Rectal smooth muscle tissue (tissue), 1 donor: ENCODE results near the gene NLK.
A peak's percentile ranks its signal among the peaks of the same experiment; 100 is the strongest.
"Not testable (repeated sequence)": the region's sequence is repeated elsewhere in the genome, so short reads cannot be mapped to it uniquely, and the experiment has no call there.

Experiments
- H3K27ac ChIP-seq: one replicate; pipeline ENCODE4 v1.7.0; 2013; ENCODE audit warnings: low read depth, low read length, inconsistent platforms
- H3K27me3 ChIP-seq: one replicate; pipeline ENCODE4 v1.7.0; 2013; ENCODE audit warnings: low read length; ENCODE audit not compliant: control insufficient read depth, insufficient read depth
- H3K36me3 ChIP-seq: one replicate; pipeline ENCODE4 v1.7.0; 2013; ENCODE audit warnings: low read length; ENCODE audit not compliant: control insufficient read depth, insufficient read depth
- H3K4me1 ChIP-seq: one replicate; pipeline ENCODE4 v1.7.0; 2013; ENCODE audit warnings: low read length; ENCODE audit not compliant: control insufficient read depth, insufficient read depth
- H3K4me3 ChIP-seq: one replicate; pipeline ENCODE4 v1.7.0; 2013; ENCODE audit warnings: low read length
- H3K9ac ChIP-seq: one replicate; pipeline ENCODE4 v1.7.0; 2013; ENCODE audit warnings: low read length

Gene NLK

GRCh38 chr17:28018439-28019070, 23.9 kb upstream of the NLK start:
- H3K4me3 ChIP-seq = no peak overlapping the region
- H3K36me3 ChIP-seq = no peaks in the 10 kb centered on the region
- H3K27ac ChIP-seq = no peak overlapping the region
- H3K27me3 ChIP-seq = no peaks in the 10 kb centered on the region
- H3K9ac ChIP-seq = no peak overlapping the region
- no peaks in the 10 kb centered on the region for H3K4me1 ChIP-seq

- Histone ChIP-seq H3K4me1 (no peaks in the 10 kb centered on the region), H3K27me3 (no peaks in the 10 kb centered on the region), H3K9ac (no peak overlapping the region), H3K27ac (no peak overlapping the region), H3K4me3 (no peak overlapping the region), H3K36me3 (no peaks in the 10 kb centered on the region)
These were observed 22.0 kb upstream of the NLK start for GRCh38 chr17:28020515-28020914.

- H3K27ac ChIP-seq = no peak overlapping the region
- no peak overlapping the region for H3K9ac ChIP-seq
These were observed 13.4 kb upstream of the NLK start for GRCh38 chr17:28029044-28029443.

GRCh38 chr17:28030386-28030785, 12.1 kb upstream of the NLK start:
- Histone ChIP-seq H3K9ac (no peak overlapping the region), H3K27me3 (no peaks in the 10 kb centered on the region), H3K4me1 (no peaks in the 10 kb centered on the region), H3K27ac (no peak overlapping the region), H3K36me3 (no peaks in the 10 kb centered on the region), H3K4me3 (no peak overlapping the region)

More at GRCh38 chr17:28029044-28029443, 13.4 kb upstream of the NLK start:
- H3K4me3 ChIP-seq = no peak overlapping the region
- H3K4me1 ChIP-seq = no peaks in the 10 kb centered on the region
- H3K36me3 ChIP-seq = no peaks in the 10 kb centered on the region
- no peaks in the 10 kb centered on the region for H3K27me3 ChIP-seq

GRCh38 chr17:28031174-28031573, 11.3 kb upstream of the NLK start:
- Histone ChIP-seq H3K4me1 (no peaks in the 10 kb centered on the region), H3K4me3 (no peak overlapping the region), H3K27ac (no peak overlapping the region), H3K9ac (no peak overlapping the region), H3K27me3 (no peaks in the 10 kb centered on the region), H3K36me3 (no peaks in the 10 kb centered on the region)

- H3K4me3 ChIP-seq = no peak overlapping the region
- H3K27ac ChIP-seq = no peak overlapping the region
- H3K4me1 ChIP-seq = no peaks in the 10 kb centered on the region
- H3K27me3 ChIP-seq = no peaks in the 10 kb centered on the region
- no peak overlapping the region for H3K9ac ChIP-seq
- H3K36me3 ChIP-seq = no peaks in the 10 kb centered on the region
These were observed 8.3 kb upstream of the NLK start for GRCh38 chr17:28033972-28034714.

- H3K36me3 ChIP-seq, H3K27me3 ChIP-seq, H3K4me3 ChIP-seq, H3K27ac ChIP-seq, H3K9ac ChIP-seq, H3K4me1 ChIP-seq: not testable (repeated sequence)
These were observed 7.0 kb upstream of the NLK start for GRCh38 chr17:28035452-28035851.

- H3K36me3 ChIP-seq, H3K27me3 ChIP-seq, H3K4me1 ChIP-seq, H3K4me3 ChIP-seq, H3K27ac ChIP-seq, H3K9ac ChIP-seq: not testable (repeated sequence)
These were observed 6.6 kb upstream of the NLK start for GRCh38 chr17:28035884-28036283.

- no peak overlapping the region for H3K4me3 ChIP-seq
- H3K27me3 ChIP-seq = no peaks in the 10 kb centered on the region
- peaks cover 3% of the 10 kb centered on the region for H3K4me1 ChIP-seq
- no peak overlapping the region for H3K9ac ChIP-seq
- H3K36me3 ChIP-seq = no peaks in the 10 kb centered on the region
- no peak overlapping the region for H3K27ac ChIP-seq
These were observed 3.7 kb upstream of the NLK start for GRCh38 chr17:28038802-28039201.

GRCh38 chr17:28039251-28039650, 3.2 kb upstream of the NLK start:
- no peak overlapping the region for H3K27ac ChIP-seq
- no peaks in the 10 kb centered on the region for H3K36me3 ChIP-seq
- H3K4me1 ChIP-seq = peaks cover 3% of the 10 kb centered on the region
- no peaks in the 10 kb centered on the region for H3K27me3 ChIP-seq
- no peak overlapping the region for H3K9ac ChIP-seq
- H3K4me3 ChIP-seq = no peak overlapping the region

- H3K9ac ChIP-seq = no peak overlapping the region
- no peaks in the 10 kb centered on the region for H3K36me3 ChIP-seq
- H3K4me1 ChIP-seq = peaks cover 3% of the 10 kb centered on the region
- H3K27ac ChIP-seq = peak overlapping the region; percentile 58
- H3K4me3 ChIP-seq = peak overlapping the region; percentile 66
- H3K27me3 ChIP-seq = no peaks in the 10 kb centered on the region
These were observed 2.1 kb upstream of the NLK start for GRCh38 chr17:28040406-28040805.

GRCh38 chr17:28041068-28041843, 1.2 kb upstream of the NLK start:
- Histone ChIP-seq H3K9ac (no peak overlapping the region), H3K4me1 (peaks cover 3% of the 10 kb centered on the region), H3K27me3 (no peaks in the 10 kb centered on the region), H3K4me3 (peak overlapping the region; percentile 70), H3K36me3 (no peaks in the 10 kb centered on the region), H3K27ac (peak overlapping the region; percentile 72)
